Activated CD4-positive, CD25-positive, alpha-beta regulatory T cell treated with anti-CD3 and anti-CD28 coated beads, Interleukin-2, amount 50 U/mL, for 72 hours (primary cell): ENCODE results near the gene HNRNPA2B1.
"Not testable (repeated sequence)": the region's sequence is repeated elsewhere in the genome, so short reads cannot be mapped to it uniquely, and the experiment has no call there.

Experiments
- DNase-seq: peaks from one replicate; pipeline ENCODE4 v3.0.0; 2021

Gene HNRNPA2B1

DNA sequence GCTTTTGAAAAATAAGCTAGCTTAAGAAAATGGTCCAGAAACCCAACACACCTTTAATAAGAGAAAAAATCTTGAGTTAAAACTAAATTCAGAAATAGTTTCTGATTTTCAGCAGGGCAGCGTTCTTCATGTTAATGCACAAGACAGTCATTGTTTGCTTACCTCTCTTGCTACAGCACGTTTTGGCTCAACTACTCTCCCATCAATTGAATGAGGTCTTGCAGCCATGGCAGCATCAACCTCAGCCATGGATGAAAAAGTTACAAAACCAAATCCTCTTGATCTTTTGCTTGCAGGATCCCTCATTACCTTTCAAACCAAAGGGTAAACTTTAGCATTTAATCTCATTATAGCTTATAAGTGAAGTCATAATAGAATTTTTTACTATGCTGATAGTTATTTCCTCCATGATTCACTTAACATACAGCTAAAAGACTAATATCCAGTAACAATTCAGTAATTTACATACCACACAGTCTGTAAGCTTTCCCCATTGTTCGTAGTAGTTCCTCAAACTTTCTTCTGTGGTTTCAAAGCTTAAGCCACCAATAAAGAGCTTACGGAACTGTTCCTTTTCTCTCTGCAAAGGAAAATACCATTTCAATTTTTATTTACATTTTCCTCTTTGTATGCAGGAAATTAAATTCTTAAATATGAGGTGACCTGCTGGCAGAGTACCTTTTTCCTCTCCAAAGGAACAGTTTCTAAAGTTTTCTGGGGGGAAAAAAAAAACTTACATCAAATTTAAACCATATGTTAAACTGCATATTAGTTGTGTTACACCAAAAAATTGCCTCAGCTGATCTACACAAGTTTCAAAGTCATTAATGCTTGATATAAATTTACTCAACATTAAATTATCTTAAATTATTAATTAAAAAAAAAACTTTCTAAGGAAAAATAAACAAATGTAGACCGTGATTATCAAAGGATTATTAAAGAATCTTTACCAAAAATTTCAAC, 3.1 kb downstream of the HNRNPA2B1 start:
- DNase-seq, result no peak

DNA sequence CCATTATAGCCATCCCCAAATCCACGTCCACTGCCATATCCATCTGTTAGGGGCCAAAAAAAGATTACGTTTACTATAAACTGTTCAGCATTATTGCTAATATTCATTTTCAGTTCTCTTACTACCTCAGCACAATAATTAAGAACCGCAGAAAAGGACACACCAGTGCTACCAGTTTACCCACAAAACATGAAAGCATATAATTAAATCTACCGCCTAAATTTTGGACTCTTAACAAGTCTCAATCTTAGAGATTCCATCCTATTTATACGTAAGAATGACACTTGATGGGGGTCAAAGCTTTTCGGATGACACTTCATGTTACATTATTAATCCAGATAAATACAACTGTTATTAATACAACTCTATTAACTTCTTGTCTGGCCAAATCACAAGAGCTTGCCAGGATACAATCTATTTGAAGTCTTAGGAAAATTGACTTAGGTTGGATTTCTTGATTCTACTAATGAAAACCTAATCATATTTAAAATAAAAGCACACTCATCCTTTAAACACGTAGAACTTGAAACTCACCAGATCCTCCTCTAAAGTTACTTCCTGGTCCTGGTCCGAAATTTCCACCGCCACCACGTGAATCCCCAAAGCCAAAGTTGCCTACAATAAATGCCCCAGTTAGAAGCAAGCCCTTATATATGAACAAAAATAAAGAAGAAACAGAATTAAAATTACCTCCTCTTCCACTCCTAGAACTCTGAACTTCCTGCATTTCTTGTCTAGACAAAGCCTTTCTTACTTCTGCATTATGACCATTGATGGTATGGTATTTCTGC, 4.5 kb downstream of the HNRNPA2B1 start:
- no peak for DNase-seq

DNA sequence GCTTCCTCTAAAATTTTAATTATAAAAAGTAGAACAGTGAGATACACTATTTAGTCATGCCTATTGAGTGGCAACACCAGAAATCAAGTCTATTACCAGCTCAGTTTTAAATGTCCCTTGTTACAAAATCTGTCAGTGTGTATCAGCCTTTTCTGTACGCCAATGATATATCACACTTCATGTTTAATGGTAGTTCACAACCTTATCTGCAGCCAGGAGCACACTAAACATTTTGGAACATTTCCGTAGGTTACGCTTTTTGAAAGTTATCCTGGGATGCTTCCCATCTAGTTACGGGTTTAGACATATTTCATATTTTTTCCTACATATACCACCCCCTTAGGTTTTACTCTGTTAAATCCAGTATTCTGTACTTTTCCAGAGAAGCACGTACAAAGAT, 5.4 kb downstream of the HNRNPA2B1 start:
- DNase-seq, result no peak

DNA sequence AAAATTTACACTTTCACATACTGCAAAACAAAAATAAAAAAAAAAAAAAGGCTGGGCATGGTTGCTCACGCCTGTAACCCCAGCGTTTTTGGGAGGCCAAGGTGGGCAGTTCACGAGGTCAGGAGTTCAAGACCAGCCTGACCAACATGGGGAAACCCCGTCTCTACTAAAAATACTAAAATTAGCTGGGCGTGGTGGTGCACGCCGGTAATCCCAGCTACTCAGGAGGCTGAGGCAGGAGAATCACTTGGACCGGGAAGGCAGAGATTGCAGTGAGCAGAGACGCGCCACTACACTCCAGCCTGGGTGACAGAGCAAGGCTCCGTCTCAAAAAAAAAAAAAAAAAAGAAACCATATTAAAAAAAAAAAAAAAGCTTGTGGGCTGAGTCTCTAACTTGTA, 5.8 kb downstream of the HNRNPA2B1 start:
- not testable (repeated sequence) for DNase-seq

DNA sequence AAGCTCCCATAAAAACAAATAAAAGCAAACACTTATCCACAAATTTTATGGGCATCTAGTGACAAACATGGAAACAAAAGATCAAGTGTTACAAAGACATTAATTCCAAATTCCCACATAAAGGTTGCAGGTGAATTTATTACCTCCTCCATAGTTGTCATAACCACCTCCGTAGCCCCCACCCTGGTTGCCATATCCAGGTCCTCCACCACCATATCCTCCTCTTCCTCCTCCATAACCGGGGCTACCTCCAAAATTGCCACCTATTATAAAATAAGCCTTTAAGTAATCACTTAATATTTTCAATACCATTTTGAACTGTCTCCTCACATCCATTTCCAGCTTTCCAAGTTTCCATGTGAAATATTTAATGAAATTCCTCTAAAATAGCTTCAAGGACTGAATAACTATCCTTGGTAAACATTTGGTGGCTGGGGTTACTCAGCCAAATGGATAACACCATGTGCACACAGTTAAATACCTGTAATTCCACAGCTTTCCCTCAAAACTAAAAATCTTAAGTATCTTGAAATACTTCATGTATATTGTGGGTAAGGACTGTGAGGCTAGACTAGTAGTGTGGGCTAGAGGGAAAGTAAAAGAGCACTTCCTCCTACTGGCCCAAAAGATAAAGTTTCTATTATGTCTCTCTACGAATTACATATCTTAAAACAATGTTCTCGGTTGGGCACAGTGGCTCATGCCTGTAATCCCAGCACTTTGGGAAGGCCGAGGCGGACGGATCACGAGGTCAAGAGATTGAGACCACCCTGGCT, 6.9 kb downstream of the HNRNPA2B1 start:
- DNase-seq, result no peak

DNA sequence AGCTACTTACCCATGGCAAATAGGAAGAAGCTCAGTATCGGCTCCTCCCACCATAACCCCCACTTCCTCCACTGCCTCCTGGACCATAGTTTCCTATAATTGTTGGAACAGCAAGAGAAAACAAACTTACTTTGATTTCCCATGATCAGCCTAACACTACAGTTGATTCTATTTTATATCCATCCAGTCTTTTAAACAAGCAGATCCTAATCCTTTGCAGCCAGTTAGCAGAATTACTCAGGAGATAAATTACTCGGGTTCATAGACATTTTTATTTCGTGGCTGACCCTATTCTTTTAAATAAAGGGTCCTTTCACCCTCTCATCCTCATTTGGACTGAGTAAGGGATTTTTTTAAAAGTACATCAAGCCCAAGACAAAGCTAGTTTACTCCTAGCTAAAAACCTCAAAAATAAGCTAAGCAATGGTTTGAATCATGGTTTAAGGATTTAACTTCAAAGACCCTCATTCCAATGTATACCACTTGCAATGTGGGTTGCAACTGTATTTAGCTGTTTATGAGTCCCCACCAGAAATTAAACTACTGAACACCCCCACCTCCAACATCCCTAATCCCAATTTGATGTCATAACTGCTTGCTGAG, 8.0 kb downstream of the HNRNPA2B1 start:
- no peak for DNase-seq

DNA sequence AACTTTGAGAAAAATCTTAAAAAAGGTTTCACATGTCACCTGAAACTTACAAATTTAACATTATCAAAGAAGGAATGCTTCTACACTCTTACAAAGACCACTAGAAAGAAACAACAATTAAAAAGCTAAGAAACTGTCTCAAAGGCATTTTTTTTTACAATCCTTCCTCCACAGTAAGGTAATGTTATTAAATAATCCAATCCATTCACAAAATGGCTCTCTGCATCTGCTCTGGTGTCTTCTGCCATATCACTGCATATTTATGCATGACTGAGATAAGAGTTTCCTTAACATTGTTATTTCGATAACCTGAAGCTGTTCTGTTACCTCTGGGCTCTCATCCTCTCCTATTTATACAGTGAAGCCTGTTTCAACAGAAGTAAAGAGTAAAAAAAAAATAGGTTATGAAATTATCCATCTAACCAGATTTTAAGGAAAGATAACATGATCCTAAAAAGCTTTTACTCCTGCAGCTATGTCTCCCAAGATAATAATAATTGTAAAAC, 8.5 kb downstream of the HNRNPA2B1 start:
- no peak for DNase-seq

DNA sequence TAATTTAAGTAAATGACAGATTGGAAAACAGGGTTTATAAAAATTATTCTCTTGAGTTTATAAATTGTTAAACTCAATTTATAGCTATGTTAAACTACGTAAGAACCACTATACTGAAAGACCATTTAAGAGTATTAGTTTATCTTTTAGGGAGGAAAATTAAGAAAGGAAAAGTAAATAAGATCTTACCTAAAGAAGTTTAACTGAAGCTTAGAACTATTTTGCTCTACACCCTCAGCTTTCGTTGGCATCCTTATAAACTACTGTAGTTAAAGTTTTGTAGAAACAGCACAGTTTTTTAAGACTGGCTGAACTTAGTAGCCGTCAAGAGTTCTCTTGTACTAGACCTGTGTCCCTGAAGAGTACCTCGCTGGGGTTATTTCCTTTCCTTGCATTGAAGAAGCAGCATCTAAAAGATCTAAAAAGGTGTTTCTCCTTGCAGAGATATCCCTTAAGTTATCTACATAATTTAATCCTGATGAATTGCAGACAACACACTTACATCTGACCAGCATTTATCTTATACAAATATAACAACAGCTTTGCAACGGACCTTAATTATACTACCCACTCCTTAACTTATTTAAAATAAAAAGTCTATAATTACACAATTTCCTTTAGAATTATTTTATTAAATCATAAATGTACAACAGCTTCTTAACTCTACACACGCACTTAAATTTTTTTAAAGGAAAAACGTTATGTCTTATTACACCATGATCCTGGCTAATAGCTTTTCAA, 9.1 kb downstream of the HNRNPA2B1 start:
- DNase-seq, result no peak

DNA sequence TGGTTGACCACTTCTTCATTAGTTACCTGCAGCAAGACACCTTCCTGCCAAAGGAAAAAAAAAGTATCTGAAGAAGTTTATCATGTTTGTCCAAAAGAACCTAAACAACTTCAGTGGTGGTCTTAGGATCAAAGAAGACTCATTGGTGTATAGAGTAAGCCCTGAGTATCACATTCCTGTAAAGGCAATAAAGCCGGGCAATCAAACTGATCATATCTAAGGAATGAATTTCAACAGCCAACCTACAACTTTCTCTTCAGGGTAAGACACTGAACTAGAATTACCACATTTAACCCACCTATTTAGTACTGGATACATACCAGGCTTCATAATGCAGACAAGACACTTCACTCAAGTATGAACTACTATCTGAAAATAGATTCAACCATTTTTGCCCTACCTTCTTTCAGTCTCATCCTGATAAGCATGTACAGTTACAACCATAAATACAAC, 10.1 kb downstream of the HNRNPA2B1 start:
- DNase-seq, result no peak

DNA sequence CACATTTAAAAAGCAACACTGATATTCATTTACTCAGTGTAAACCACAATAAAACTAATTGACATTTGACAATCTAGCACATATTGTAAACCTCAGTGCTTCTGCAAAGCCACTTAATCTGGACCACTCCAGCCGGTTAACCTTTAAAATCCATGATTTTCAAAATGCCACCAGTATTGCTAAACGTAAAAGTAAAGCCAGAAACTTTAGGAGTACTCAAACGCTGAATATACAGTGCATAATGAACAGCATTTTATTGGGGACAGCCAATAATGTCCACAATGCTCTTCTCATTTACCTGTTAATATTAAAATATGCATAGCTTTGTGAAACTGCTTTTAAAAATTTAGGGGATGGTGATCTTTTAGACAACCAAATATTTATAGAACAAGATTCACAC, 10.8 kb downstream of the HNRNPA2B1 start:
- no peak for DNase-seq

DNA sequence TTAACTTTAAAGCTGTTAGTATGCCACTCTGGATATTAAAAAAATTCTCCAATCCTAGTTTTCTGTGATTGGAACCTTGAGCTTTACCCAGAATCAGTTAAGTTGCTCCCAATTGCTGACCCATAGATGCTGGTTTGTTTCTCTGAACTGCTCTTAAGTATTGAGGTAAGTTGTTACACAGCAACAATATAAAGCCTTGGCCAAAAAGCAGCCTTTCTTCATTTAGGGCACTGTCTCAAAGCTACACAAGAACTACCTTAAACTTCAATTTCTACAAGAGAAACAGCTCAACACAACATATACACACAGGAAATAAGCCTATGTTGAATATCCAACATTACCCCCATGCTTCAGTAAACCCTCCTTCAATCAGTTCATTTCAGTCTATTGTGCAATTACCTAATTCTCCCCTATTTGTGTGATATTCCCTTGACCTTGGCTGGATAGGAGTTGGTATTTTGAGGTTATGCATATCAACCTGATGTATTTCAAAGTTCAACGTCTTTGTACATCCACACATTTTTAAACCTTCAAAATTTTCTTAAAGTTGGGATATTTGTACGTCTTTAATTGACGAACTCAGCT, 11.5 kb downstream of the HNRNPA2B1 start:
- DNase-seq, result no peak

DNA sequence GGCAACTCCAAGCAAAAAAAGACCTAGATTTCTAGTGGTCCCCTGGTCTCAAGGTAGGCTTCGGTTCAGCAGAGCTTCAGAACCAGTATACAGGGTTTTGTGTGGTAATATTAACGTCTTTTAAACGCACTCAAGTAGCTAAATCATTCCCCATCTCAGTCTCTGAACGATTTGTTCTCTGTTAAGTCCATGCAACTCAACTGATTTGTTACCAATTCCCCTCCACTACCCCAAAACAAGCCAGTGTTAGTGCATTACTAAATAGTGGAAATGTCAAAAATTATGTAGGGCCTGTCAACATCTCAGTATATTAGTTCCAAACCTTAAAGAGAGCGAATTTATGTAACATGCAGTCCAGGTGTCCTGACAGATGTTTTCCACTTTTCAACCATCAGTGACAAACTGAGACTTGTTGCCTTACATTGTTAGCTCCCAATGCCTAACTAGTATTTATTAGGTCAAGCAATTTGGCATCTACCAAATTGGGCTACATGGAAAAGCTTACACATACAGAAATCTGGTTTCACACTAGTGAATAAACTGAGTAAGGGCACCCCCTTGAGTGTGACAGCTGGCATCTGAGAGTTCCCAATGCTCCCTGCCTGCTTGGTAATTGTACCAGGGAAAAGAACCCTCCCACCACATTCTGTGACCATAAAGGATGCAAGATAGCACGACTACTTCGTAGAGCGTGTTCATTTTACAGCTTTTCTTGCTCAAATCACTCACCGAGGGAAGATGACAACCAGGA, 12.2 kb downstream of the HNRNPA2B1 start:
- DNase-seq, result no peak

DNA sequence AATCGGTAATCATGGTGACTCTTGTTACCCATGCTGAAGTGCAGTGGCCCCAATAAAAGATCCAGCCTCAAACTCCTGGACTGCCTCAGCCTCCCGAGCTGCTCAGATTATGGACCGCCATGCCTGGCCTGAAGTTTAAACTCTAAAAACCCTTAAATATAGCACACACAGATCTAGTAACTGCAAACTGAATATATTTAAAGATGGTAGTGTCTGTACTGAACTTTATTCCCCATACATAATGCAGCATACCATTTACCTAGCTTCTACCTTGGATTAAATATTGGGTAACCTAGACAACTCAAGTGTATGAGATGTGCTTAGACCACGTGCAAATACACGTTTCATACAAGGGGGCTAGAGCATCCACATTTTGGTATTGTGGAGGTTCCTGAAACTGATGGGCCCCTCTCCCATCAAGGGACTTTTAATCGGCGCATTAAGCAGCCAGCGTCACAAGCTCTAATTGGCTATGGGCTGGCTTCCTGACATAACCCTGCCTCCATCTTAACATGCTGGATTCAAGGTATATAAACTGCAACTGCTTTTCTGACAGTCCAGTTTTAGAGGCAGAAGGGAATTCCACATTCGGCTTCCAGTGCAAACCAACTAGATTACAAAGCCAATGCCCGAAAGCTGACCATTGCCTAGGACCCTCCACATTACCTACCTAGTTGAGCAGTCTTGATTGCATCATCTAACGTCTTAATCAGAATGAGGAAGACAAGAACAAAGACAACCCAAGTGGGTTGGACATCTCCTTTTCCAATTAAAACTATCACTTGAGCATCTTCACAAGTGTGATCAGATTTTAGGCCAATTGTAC, 13.0 kb downstream of the HNRNPA2B1 start:
- DNase-seq, result no peak

DNA sequence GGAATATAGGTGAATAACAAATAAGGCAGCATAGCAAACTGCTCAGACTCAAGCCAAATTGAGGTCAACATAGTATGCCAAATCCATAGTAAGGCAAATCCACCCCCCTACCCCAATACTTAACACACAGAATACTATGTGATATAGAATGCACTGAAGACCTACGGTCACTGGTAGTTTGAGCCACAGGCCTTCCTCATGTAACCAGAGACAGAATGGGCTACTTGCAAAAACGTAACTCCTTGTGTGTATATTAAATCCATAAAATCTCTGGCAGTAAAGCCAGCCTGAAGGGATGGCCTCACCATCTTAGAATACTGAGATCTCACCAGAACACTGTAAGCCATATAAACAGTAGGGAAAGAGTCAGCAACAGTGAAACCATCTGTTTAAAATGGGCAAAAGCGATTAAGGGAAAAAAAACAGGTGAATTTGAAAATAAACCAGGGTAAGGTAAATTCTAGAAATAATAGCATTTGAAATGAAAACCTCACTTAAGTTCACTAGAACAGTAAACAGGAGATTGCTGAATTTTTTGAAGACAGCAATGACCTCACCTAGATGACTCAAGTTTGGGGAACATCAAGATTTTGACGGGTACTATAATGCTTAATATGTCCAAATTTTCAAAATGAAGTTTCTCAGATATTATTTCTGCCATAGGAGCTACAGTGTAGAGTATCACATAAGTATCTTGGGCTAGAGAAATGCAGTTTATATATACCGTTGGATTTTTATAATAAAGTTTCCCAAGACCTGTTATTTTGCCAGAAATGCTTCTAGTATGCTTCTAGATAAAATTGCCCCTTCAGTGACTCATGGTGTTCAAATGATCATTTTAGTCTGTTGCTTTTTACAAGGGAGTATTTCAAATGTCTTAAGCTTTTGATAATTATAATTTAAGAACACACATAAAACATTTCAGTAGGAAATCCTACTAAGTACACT, 13.9 kb downstream of the HNRNPA2B1 start:
- no peak for DNase-seq

DNA sequence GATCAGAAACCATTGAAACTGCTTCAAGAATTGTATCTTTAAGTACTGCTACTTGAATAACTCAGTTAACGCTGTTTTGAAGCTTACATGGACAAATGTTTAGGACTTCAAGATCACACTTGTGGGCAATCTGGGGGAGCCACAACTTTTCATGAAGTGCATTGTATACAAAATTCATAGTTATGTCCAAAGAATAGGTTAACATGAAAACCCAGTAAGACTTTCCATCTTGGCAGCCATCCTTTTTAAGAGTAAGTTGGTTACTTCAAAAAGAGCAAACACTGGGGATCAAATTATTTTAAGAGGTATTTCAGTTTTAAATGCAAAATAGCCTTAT, 14.7 kb downstream of the HNRNPA2B1 start:
- no peak for DNase-seq

DNA sequence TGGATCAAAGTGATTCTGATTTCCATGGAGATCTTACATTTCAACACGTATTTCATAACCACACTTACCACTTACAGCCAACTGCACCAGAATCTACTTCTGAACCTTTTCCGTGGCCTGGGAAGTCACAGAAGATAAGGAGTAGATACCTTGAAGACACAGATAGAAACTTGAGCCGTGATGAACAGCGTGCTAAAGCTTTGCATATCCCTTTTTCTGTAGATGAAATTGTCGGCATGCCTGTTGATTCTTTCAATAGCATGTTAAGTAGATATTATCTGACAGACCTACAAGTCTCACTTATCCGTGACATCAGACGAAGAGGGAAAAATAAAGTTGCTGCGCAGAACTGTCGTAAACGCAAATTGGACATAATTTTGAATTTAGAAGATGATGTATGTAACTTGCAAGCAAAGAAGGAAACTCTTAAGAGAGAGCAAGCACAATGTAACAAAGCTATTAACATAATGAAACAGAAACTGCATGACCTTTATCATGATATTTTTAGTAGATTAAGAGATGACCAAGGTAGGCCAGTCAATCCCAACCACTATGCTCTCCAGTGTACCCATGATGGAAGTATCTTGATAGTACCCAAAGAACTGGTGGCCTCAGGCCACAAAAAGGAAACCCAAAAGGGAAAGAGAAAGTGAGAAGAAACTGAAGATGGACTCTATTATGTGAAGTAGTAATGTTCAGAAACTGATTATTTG, 15.3 kb downstream of the HNRNPA2B1 start:
- no peak for DNase-seq

DNA sequence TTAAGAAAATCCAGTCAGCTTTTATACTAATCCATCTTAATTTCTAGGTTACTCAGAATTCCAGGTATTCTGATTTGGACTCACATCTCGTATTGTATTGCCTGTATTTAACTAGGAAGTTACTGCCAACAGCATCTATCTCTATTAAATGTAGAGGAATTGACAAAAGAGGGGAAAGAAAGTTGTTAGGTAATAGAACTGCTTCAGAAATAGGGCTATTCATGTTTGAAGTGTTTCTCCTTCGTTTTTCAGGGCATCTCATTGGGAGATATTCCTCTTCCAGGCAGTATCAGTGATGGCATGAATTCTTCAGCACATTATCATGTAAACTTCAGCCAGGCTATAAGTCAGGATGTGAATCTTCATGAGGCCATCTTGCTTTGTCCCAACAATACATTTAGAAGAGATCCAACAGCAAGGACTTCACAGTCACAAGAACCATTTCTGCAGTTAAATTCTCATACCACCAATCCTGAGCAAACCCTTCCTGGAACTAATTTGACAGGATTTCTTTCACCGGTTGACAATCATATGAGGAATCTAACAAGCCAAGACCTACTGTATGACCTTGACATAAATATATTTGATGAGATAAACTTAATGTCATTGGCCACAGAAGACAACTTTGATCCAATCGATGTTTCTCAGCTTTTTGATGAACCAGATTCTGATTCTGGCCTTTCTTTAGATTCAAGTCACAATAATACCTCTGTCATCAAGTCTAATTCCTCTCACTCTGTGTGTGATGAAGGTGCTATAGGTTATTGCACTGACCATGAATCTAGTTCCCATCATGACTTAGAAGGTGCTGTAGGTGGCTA, 16.1 kb downstream of the HNRNPA2B1 start:
- not testable (repeated sequence) for DNase-seq
